Parathyroid adenoma (tissue), 2 donors: ENCODE measurements around the gene NDUFS1.
"Not testable (repeated sequence)": the region's sequence is repeated elsewhere in the genome, so short reads cannot be mapped to it uniquely, and the experiment has no call there.

Experiments
- H2AFZ ChIP-seq: fragments of 300-600 bp; sonication (generic); one replicate; pipeline ENCODE4 v1.7.0; 2017; ENCODE audit warnings: antibody characterized with exemption, mild to moderate bottlenecking
- H3K27ac ChIP-seq: fragments of 300-600 bp; sonication (generic); one replicate; pipeline ENCODE4 v1.7.0; 2017
- H3K27me3 ChIP-seq: fragments of 300-600 bp; sonication (generic); one replicate; pipeline ENCODE4 v1.7.0; 2017; ENCODE audit warnings: low read length; ENCODE audit not compliant: control insufficient read depth, insufficient read depth
- H3K36me3 ChIP-seq: fragments of 300-600 bp; sonication (generic); one replicate; pipeline ENCODE4 v1.7.0; 2017; ENCODE audit warnings: low read length; ENCODE audit not compliant: control insufficient read depth, insufficient read depth
- H3K4me1 ChIP-seq: fragments of 300-600 bp; sonication (generic); one replicate; pipeline ENCODE4 v1.7.0; 2017; ENCODE audit warnings: control low read depth
- H3K4me2 ChIP-seq: fragments of 300-600 bp; sonication (generic); one replicate; pipeline ENCODE4 v1.7.0; 2017; ENCODE audit warnings: low read length
- H3K4me3 ChIP-seq: fragments of 300-600 bp; sonication (generic); one replicate; pipeline ENCODE4 v1.7.0; 2017; ENCODE audit warnings: low read depth, low read length
- H3K79me2 ChIP-seq: fragments of 300-600 bp; sonication (generic); one replicate; pipeline ENCODE4 v1.7.0; 2017; ENCODE audit warnings: control low read depth
- H3K9ac ChIP-seq: fragments of 300-600 bp; sonication (generic); one replicate; pipeline ENCODE4 v1.7.0; 2017; ENCODE audit warnings: mild to moderate bottlenecking
- H3K9me3 ChIP-seq: fragments of 300-600 bp; sonication (generic); one replicate; pipeline ENCODE4 v1.7.0; 2017; ENCODE audit warnings: low read length; ENCODE audit not compliant: control insufficient read depth
- TF ChIP-seq, protein P1 (sequence below): fragments of 300-600 bp; sonication (generic); IDR thresholded peaks from one replicate; pipeline ENCODE4 v1.7.0; 2017; ENCODE audit warnings: antibody characterized with exemption, mild to moderate bottlenecking
- donor health status: primary hyperparathyroidism.

The NDUFS1 gene

DNA sequence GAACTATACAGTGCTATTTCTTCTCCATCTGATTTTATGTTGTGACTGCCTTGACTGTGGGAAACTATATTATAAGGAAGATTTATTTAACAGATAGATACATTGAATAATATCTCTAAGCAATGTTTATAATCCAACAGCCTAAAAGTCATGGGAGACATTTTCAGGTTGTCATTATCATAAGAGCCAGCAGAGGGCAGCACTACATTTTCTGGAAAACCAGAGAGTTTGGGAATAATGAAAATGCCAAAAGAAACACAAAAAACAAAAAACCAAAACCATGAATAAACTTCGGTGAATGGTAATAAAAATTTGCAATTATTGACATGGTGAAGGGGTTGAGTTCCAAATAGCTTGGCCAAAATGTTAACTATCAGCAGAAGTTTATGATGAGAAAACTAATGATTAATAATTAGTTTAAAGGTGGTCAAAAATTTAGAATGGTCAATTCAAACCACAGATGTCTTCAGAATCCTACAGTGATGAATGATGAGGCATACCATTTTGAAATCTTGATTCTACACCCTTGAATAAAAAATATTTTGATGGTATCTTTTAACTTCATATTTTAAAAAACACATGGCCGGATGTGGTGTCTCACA is 5.1 kb upstream of the NDUFS1 start:
- Histone ChIP-seq H3K9ac (no peak overlapping the region), H3K4me1 (peaks cover 6% of the 10 kb centered on the region), H3K36me3 (no peaks in the 10 kb centered on the region)

DNA sequence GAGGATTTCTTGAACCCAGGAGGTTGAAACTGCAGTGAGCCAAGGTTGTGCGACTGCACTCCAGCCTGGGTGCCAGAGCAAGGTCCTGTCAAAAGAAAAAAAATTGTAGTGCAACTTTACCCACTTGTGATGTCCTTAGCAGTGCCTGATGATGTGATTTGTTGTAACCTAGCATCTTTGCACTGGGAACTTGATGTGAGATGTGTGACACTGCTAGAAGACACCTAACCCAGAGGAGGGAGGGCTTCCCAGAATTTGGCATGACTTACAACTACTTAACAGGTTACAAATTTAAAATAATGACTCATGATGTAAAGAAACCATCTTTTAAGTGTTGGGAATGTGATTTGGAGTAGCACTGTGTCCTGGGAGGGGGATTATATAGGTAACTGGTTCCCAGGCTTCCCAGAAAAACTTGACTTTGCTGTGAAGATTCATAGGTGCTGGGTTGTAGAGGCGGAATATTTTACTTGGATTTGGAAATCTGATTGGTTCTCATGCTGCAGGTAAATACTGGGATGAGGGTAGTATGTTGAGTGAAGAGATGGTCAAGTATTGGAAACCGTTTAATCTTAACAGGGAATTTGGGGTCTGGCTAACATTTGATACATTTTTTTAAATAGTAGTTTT is 4.1 kb upstream of the NDUFS1 start:
- TF ChIP-seq, protein P1, sequence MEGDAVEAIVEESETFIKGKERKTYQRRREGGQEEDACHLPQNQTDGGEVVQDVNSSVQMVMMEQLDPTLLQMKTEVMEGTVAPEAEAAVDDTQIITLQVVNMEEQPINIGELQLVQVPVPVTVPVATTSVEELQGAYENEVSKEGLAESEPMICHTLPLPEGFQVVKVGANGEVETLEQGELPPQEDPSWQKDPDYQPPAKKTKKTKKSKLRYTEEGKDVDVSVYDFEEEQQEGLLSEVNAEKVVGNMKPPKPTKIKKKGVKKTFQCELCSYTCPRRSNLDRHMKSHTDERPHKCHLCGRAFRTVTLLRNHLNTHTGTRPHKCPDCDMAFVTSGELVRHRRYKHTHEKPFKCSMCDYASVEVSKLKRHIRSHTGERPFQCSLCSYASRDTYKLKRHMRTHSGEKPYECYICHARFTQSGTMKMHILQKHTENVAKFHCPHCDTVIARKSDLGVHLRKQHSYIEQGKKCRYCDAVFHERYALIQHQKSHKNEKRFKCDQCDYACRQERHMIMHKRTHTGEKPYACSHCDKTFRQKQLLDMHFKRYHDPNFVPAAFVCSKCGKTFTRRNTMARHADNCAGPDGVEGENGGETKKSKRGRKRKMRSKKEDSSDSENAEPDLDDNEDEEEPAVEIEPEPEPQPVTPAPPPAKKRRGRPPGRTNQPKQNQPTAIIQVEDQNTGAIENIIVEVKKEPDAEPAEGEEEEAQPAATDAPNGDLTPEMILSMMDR: no peak
- Histone ChIP-seq H3K9me3 (no peaks in the 10 kb centered on the region), H3K4me2 (no peak overlapping the region), H3K4me3 (no peak overlapping the region), H3K27me3 (no peaks in the 10 kb centered on the region), H3K27ac (no peak overlapping the region), H3K79me2 (peaks cover 7% of the 10 kb centered on the region), H3K36me3 (no peaks in the 10 kb centered on the region), H3K4me1 (peaks cover 6% of the 10 kb centered on the region), H3K9ac (no peak overlapping the region), H2AFZ (no peak overlapping the region)

More for the DNA sequence above, 5.1 kb upstream of the NDUFS1 start:
- H3K27ac ChIP-seq: no peak overlapping the region
- H3K9me3 ChIP-seq: no peaks in the 10 kb centered on the region
- TF ChIP-seq, protein P1: peak; percentile 80
- H2AFZ ChIP-seq: no peak overlapping the region
- no peaks in the 10 kb centered on the region for H3K79me2 ChIP-seq
- no peaks in the 10 kb centered on the region for H3K27me3 ChIP-seq
- H3K4me3 ChIP-seq: no peak overlapping the region
- no peak overlapping the region for H3K4me2 ChIP-seq

DNA sequence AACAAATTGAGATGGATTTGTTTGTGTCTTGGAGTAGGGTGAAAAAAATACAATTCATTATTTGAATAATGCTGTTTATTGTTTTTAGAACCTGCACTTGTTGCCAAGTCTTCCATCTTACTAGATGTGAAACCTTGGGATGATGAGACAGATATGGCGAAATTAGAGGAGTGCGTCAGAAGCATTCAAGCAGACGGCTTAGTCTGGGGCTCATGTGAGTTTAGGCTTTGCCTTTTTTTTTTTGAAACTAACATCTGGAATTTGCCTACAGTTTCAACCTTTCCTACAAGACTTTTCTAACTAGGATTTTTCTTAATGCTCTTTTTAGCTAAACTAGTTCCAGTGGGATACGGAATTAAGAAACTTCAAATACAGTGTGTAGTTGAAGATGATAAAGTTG is 3.2 kb upstream of the NDUFS1 start:
- H3K4me3 ChIP-seq, H2AFZ ChIP-seq, H3K27me3 ChIP-seq, H3K36me3 ChIP-seq, H3K27ac ChIP-seq, H3K4me2 ChIP-seq, H3K4me1 ChIP-seq, H3K9me3 ChIP-seq, H3K9ac ChIP-seq: not testable (repeated sequence)
- peaks cover 17% of the 10 kb centered on the region for H3K79me2 ChIP-seq

DNA sequence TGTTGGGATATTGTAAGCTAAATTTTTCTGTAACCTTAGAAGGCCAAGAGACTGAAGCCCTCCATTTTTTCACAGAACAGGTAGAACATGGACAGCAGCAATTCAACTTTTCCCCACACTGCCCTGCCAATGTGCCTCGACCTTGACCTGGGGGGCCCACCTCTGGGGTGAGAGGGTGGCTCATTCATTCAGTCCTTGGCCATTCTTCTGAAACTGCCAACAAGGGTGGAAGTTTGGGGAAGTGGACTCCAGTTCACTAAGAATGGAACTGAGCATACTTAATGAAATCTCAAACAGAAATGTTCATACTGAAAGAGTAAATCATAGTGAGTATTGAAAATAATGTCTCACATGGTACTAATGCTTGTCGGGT is 1.5 kb upstream of the NDUFS1 start:
- Histone ChIP-seq H3K4me2 (peak overlapping the region; percentile 87), H3K79me2 (peaks cover 31% of the 10 kb centered on the region), H3K27me3 (no peaks in the 10 kb centered on the region), H3K9me3 (no peaks in the 10 kb centered on the region), H3K9ac (no peak overlapping the region), H3K4me3 (no peak overlapping the region), H3K27ac (peak overlapping the region; percentile 25), H3K4me1 (peaks cover 14% of the 10 kb centered on the region), H2AFZ (no peak overlapping the region), H3K36me3 (no peaks in the 10 kb centered on the region)
- TF ChIP-seq, protein P1: no peak

DNA sequence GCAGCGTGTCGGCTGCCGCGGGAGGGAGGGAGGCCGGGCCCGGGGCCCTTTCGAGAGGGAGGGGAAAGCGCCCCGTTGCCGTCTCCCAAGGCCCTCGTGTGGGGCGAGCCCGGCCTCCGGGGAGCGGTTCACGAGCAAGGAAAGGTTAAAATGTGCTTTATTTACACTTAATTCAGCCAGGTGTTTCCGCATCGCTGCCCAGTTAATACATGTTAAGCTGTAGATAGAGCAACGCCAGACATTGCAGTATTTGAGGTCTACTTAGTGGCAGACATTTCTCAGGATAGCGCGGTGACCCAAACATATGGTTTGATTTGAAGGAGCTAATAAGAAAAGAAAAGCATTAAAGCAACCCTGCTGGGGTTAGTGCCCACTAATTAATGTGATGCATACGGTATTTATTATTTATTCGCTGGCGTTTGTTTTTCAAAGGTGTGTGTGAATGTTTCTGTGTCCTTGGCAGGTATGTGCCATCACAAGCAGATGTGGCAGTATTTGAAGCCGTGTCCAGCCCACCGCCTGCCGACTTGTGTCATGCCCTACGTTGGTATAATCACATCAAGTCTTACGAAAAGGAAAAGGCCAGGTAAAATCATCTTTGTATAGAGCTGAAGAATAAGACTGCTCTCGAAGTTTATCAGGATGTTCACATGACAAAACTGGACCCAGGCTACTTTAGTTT is 1.0 kb upstream of the NDUFS1 start:
- Histone ChIP-seq H3K27me3 (no peaks in the 10 kb centered on the region), H3K4me2 (peak overlapping the region; percentile 87), H3K27ac (peak overlapping the region; percentile 93), H3K36me3 (no peaks in the 10 kb centered on the region), H3K9me3 (no peaks in the 10 kb centered on the region), H3K9ac (peak overlapping the region; percentile 81), H3K4me3 (peak overlapping the region; percentile 91), H3K4me1 (peaks cover 14% of the 10 kb centered on the region), H3K79me2 (peaks cover 36% of the 10 kb centered on the region), H2AFZ (peak overlapping the region; percentile 89)
- TF ChIP-seq, protein P1: no peak
